Vagina (tissue), 2 donors: Measurements from ENCODE around the gene AMFR. TPM values are rescaled to one million over a fixed set of nuclear protein-coding genes. Genes with fewer than 3 reads are reported as not detected.

Experiments used
- DNase-seq, 2 donors: peaks; one replicate each; pipeline ENCODE4 v3.0.0-alpha.2; 2017; ENCODE audit errors: extremely low spot score in 2 of 2
- H3K27ac ChIP-seq: fragments of 200-600 bp; sonication (generic); one replicate; pipeline ENCODE4 v1.5.1; 2019
- H3K27me3 ChIP-seq: fragments of 200-600 bp; sonication (generic); one replicate; pipeline ENCODE4 v1.5.1; 2019
- H3K36me3 ChIP-seq, 2 donors: fragments of 200-600 bp; sonication (generic); one replicate each; pipeline ENCODE4 v1.5.1; 2017 to 2019
- H3K4me1 ChIP-seq: fragments of 200-600 bp; sonication (generic); one replicate; pipeline ENCODE4 v1.5.1; 2019
- H3K4me3 ChIP-seq, 2 donors: fragments of 200-600 bp; sonication (generic); 1 replicate in 1 of 2; 2 replicates in 1 of 2; pipeline ENCODE4 v1.5.1; 2016 to 2019
- H3K9me3 ChIP-seq: fragments of 200-600 bp; sonication (generic); one replicate; pipeline ENCODE4 v1.5.1; 2019
- POLR2A ChIP-seq, 2 donors: fragments of 450-650 bp; IDR thresholded peaks; one replicate each; pipeline ENCODE4 v1.6.1; 2017; ENCODE audit warnings: antibody characterized with exemption in 2 of 2, mild to moderate bottlenecking in 2 of 2, moderate library complexity in 2 of 2
- POLR2AphosphoS5 ChIP-seq, 2 donors: sonication (generic); formaldehyde crosslinking; IDR thresholded peaks; one replicate each; pipeline ENCODE4 v1.9.0; 2017; ENCODE audit warnings: antibody characterized with exemption in 2 of 2, mild to moderate bottlenecking in 2 of 2, low read depth in 1 of 2; ENCODE audit not compliant: insufficient read depth in 1 of 2
- intact Hi-C: fragments of 100-400 bp; cut with DNase I; formaldehyde crosslinking; loops from one replicate; pipeline ENCODE4 v1.15.1; 2023
- total RNA-seq: library from RNA; depleted of rRNA; stranded (reverse); fragments of >200 nt; gene quantifications from one replicate; pipeline ENCODE4 v1.2.3, GENCODE V29; 2016
- TF ChIP-seq, protein P1 (sequence below), 3 experiments: fragments of 450-650 bp in 2 of 3; fragments of 200-600 bp in 1 of 3; sonication (generic) in 1 of 3; IDR thresholded peaks; one replicate each; pipeline ENCODE4 v1.5.1; 2017 to 2019; ENCODE audit warnings: antibody characterized with exemption in 3 of 3, mild to moderate bottlenecking in 2 of 3, moderate library complexity in 2 of 3

AMFR gene
- total RNA-seq, 1 donor from 2014 or later, result 132 TPM

DNA sequence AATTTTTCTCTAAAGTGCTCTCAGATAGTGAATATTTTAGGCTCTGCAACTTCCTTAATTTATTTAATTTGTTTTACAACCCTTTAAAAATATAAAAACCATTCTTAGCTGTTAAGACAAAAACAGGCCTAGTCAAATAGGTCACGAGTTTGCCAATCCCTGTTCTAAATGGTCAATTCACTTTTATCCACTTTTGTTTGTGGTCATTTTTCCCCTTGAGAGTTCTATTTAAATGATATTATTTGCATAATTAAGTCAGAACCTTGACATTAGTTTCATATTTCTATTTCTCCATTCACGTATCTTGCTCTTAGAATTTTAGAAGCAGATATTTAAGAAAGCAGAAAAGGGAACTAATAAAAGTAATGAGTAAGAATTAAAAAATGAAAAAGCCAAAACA lies 4.0 kb downstream of the AMFR start:
- no peak for DNase-seq
- H3K36me3 ChIP-seq, result no peaks in the 10 kb centered on the region
- intact Hi-C loops, result no loop called here
- no peaks in the 10 kb centered on the region for H3K9me3 ChIP-seq
- H3K4me3 ChIP-seq, result no peak overlapping the region
- TF ChIP-seq POLR2AphosphoS5 (IDR thresholded peaks at IDR 0.05; ENCODE audit: insufficient read depth in 1 of 2, low read depth in 1 of 2) (no peak), POLR2A (IDR thresholded peaks at IDR 0.05) (no peak)
- TF ChIP-seq, protein P1, sequence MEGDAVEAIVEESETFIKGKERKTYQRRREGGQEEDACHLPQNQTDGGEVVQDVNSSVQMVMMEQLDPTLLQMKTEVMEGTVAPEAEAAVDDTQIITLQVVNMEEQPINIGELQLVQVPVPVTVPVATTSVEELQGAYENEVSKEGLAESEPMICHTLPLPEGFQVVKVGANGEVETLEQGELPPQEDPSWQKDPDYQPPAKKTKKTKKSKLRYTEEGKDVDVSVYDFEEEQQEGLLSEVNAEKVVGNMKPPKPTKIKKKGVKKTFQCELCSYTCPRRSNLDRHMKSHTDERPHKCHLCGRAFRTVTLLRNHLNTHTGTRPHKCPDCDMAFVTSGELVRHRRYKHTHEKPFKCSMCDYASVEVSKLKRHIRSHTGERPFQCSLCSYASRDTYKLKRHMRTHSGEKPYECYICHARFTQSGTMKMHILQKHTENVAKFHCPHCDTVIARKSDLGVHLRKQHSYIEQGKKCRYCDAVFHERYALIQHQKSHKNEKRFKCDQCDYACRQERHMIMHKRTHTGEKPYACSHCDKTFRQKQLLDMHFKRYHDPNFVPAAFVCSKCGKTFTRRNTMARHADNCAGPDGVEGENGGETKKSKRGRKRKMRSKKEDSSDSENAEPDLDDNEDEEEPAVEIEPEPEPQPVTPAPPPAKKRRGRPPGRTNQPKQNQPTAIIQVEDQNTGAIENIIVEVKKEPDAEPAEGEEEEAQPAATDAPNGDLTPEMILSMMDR (IDR thresholded peaks at IDR 0.05), result no peak
- peaks cover 55% of the 10 kb centered on the region for H3K4me1 ChIP-seq
- H3K27ac ChIP-seq, result no peak overlapping the region
- no peaks in the 10 kb centered on the region for H3K27me3 ChIP-seq

DNA sequence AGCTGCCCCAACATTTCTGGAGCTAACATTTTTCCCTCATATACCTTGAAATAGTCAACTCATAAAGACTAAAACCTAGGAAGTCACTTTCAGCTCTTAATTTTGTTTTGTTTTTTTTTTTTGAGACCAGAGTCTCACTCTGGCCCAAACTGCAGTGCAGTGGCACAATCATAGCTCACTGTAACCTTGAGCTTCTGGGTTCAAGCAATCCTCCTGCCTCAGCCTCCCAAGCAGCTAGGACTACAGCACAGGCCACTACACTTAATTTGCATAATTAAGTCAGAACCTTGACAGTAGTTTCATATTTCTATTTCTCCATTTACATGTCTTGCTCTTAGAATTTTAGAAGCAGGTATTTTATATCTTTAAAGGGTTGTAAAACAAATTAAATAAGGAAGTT lies 4.7 kb downstream of the AMFR start:
- no peak for TF ChIP-seq POLR2AphosphoS5 (IDR thresholded peaks at IDR 0.05; ENCODE audit: insufficient read depth in 1 of 2, low read depth in 1 of 2)
- no peaks in the 10 kb centered on the region for H3K27me3 ChIP-seq
- no peaks in the 10 kb centered on the region for H3K36me3 ChIP-seq
- no peak overlapping the region for H3K4me3 ChIP-seq
- intact Hi-C loops, result no loop called here
- no peaks in the 10 kb centered on the region for H3K9me3 ChIP-seq
- H3K4me1 ChIP-seq, result peaks cover 55% of the 10 kb centered on the region
- no peak for DNase-seq
- H3K27ac ChIP-seq, result no peak overlapping the region

DNA sequence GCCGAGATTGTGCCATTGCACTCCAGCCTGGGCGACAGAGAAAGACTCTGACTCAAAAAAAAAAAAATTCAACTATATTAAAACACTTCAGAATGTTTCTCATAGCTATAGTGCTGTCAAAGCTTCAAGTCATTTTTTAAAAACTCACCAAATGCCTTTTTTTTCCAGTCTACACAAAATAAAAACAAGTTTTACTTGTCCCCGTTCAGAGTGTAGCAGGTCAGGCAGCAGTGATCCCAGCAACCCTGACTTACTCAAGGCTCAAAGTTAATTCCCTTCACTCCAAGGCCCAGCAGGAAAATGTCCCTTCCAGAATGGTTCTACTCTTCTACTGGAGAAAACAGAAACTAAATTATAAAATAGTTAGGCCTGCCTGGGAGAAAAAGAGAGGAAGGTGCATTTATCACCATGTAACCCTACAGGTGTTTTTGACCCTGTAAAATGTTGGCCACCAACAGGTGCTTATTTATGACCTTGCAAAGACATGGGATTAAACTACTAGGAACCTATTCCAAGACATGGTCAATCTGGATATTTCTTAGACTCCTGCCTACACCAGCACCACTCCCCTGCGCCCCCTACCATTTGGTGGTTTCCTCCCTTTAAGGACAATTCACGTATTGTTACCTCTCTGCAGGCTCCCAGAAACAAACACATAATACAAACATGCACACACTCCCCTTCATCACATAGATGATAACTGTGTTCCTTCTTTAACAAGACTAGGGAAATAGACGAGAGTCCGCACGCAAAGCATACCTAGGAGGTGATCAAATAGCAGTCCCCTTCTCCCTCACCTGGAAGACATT lies 5.4 kb downstream of the AMFR start:
- DNase-seq, result no peak
- Histone ChIP-seq H3K27ac (no peak overlapping the region), H3K4me1 (peaks cover 61% of the 10 kb centered on the region)

DNA sequence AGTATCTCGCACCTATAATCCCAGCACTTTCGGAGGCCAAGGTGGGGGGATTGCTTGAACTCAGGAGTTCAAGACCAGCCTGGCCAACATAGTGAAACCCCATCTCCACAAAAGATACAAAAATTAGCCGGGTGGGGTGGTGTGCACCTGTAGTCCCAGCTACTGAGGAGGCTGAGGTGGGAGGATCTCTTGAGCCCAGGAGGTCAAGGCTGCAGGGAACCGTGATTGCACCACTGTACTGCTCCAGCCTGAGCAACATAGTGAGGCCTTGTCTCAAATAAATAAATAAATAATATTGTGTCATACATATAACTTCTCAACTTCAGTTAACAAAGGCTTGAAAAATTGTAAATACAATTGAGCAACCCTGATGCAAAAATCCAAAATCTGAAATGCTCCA lies 8.2 kb downstream of the AMFR start:
- TF ChIP-seq, protein P1 (IDR thresholded peaks at IDR 0.05), result no peak
- no peak for TF ChIP-seq POLR2AphosphoS5 (IDR thresholded peaks at IDR 0.05; ENCODE audit: insufficient read depth in 1 of 2, low read depth in 1 of 2)
- TF ChIP-seq POLR2A (IDR thresholded peaks at IDR 0.05), result no peak
- Histone ChIP-seq H3K36me3 (no peaks in the 10 kb centered on the region), H3K4me3 (no peak overlapping the region), H3K9me3 (no peaks in the 10 kb centered on the region), H3K4me1 (peaks cover 50% of the 10 kb centered on the region), H3K27ac (no peak overlapping the region), H3K27me3 (no peaks in the 10 kb centered on the region)
- DNase-seq, result no peak
- intact Hi-C loops, result no loop called here

More for the DNA sequence above, 5.4 kb downstream of the AMFR start:
- TF ChIP-seq, protein P1 (IDR thresholded peaks at IDR 0.05), result no peak
- no peak for TF ChIP-seq POLR2A (IDR thresholded peaks at IDR 0.05)
- intact Hi-C loops, result no loop called here
- H3K4me3 ChIP-seq, result no peak overlapping the region
- no peaks in the 10 kb centered on the region for H3K27me3 ChIP-seq
- no peaks in the 10 kb centered on the region for H3K36me3 ChIP-seq
- no peaks in the 10 kb centered on the region for H3K9me3 ChIP-seq

GRCh38 chr16:56415875-56416274 lies 9.5 kb downstream of the AMFR start:
- Histone ChIP-seq H3K27me3 (no peaks in the 10 kb centered on the region), H3K27ac (no peak overlapping the region), H3K4me3 (no peak overlapping the region), H3K4me1 (peaks cover 47% of the 10 kb centered on the region), H3K9me3 (no peaks in the 10 kb centered on the region), H3K36me3 (no peaks in the 10 kb centered on the region)
- no peak for TF ChIP-seq POLR2AphosphoS5 (IDR thresholded peaks at IDR 0.05; ENCODE audit: insufficient read depth in 1 of 2, low read depth in 1 of 2)
- no peak for TF ChIP-seq POLR2A (IDR thresholded peaks at IDR 0.05)
- TF ChIP-seq, protein P1 (IDR thresholded peaks at IDR 0.05), result no peak
- intact Hi-C loops, result no loop called here
- no peak for DNase-seq
